GM21526 (cell line): ENCODE results near the gene CNTN5.

Experiments used
- ATAC-seq: cut with Tn5 transposase; IDR thresholded peaks from one replicate; pipeline ENCODE4 v1.9.1; 2021; ENCODE audit warnings: moderate library complexity; ENCODE audit not compliant: unreplicated experiment, low FRiP score

CNTN5 gene

GRCh38 chr11:99162819-99163218 is 142.1 kb downstream of the CNTN5 start:
- no peak for ATAC-seq

DNA sequence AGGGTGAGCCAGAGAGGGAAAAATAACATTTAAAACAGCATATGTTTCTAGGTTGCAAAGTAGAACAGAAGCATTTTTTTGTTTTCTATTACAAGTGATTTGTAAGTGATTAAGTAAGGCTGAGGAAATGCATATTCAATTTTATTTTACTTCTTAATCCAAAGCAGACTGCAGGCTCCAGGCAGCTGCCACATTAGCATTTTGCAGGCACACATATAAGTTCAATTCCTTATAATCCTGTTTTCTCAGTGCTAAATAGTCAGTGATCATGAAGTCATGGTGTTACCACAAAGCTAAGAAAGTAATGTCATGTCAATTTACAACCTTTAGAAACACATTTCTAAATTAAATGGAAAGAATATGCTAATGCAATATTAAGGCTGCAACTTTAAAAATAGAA is 149.8 kb downstream of the CNTN5 start:
- no peak for ATAC-seq

GRCh38 chr11:99171330-99171729 is 150.6 kb downstream of the CNTN5 start:
- ATAC-seq: no peak

GRCh38 chr11:99176430-99176829 is 155.7 kb downstream of the CNTN5 start:
- no peak for ATAC-seq

DNA sequence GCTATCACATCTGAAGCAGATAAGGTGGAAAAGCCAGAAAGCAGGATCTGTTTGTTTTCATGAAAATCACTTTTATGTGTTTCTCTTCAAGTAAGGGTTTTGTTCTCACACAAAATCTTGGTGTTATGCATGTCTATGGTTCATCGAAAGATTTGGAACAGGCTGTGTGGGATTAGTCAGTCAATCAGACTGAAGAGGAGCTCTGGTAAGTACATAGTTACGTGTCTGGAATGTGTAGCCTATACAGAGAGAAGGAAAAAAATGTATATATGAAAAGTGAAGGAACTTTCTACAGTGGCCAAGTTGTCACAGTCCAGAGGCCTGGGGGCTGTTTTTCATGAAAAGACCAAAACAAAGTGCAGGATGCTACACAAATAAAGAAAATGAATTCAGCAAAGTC is 156.7 kb downstream of the CNTN5 start:
- ATAC-seq: no peak

GRCh38 chr11:99184146-99184545 is 163.4 kb downstream of the CNTN5 start:
- ATAC-seq: no peak

GRCh38 chr11:99188221-99188620 is 167.5 kb downstream of the CNTN5 start:
- ATAC-seq: no peak

GRCh38 chr11:99192716-99193115 is 172.0 kb downstream of the CNTN5 start:
- ATAC-seq: no peak

- no peak for ATAC-seq
Observed at GRCh38 chr11:99197477-99197876, 176.7 kb downstream of the CNTN5 start.

GRCh38 chr11:99198215-99198614 is 177.5 kb downstream of the CNTN5 start:
- ATAC-seq: no peak

GRCh38 chr11:99199341-99199740 is 178.6 kb downstream of the CNTN5 start:
- no peak for ATAC-seq

DNA sequence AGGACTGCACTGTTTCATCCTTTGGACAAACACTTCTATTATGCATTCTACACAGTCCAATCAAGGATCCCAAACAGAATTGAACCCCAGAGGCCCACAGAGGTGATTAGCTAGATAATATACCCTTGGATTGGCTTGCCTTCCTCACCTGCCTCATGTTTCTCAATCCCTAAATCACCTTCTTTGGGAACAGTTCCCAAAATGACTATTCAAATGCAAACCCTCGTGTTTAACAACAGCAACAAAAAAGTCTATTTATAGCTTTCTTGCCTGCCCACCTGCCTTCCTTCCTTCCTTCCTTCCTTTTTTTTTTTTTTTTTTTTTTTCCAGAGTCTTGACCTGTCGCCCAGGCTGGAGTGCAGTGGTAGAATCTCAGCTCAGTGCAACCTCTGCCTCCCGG is 180.0 kb downstream of the CNTN5 start:
- ATAC-seq: no peak

- no peak for ATAC-seq
Observed at GRCh38 chr11:99208813-99209212, 188.1 kb downstream of the CNTN5 start.

DNA sequence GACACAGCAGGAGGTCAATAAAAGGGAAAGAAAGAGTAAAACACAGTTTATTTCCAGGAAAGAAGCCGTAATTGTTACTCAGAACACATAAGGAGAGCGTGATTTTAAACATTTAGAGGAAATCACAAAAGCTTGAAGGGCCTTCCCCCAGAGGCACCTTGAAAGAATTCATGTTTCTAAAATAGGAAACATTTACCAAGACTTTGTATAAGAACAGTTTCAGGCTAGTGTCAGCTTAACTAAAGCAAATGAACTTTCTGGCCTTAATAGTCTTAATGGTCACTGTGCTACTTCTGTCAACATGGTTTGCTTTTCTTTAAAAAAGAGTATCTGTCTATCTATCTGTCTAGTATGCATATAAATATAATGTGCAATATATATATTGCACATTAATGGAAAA is 208.8 kb downstream of the CNTN5 start:
- ATAC-seq: no peak

GRCh38 chr11:99234534-99234933 is 213.8 kb downstream of the CNTN5 start:
- no peak for ATAC-seq

DNA sequence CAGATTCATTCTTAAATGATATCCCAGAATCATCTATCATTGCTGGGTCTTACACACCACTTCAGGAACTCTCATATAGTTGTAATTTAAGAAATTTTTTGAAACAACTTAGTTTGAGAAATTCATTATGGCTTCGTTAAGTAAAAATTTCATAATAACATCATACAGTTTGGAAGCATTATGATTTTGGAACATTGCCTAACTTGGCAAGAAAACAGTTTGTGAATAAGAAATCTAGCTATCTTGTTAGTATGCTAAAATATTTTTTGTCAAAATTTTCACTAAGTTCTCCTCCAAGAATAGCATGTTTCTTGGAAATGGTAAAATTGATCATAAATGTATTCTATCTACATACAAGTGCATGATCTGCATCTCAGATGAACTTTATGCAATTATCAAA is 217.7 kb downstream of the CNTN5 start:
- ATAC-seq: no peak

DNA sequence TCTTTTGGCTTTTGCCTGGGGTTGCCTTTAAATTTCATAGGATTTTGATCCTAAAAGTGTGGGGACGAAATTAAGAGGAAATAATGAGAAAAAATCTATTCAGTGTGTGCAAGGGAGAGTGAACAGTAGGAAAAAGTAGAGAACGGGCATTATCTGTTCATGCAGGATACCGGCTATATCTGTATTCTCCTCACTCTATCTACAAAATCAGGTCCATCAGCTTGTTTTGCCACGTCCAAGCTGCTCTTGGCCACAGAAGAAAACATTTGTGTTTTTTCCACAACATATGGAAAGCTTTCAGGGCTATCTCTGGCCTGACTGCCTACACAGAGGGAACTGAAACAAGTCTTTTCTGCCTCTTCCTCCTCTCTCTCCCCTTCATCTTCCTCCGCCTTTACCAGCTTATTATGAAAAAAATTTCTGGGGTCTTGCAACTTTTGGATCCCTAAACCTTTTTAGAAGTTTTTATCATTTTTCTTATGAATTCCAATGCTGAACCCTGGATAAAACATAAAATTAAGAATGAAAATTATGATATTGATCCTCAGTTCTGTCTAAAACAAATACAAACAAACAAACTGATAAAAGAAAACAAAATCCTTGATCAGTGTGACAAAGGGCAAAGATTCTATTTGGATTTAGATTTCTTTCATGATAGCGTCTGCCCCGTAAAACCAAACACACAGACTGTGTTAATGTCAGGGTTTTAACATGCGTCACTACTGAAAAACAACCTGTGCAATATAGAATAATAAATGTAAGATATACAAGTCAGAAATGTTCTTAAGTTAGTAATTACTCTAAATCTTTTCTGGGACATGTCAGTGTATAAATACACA is 219.7 kb downstream of the CNTN5 start:
- no peak for ATAC-seq

- ATAC-seq: no peak
Observed at GRCh38 chr11:99241066-99241465, 220.3 kb downstream of the CNTN5 start.

DNA sequence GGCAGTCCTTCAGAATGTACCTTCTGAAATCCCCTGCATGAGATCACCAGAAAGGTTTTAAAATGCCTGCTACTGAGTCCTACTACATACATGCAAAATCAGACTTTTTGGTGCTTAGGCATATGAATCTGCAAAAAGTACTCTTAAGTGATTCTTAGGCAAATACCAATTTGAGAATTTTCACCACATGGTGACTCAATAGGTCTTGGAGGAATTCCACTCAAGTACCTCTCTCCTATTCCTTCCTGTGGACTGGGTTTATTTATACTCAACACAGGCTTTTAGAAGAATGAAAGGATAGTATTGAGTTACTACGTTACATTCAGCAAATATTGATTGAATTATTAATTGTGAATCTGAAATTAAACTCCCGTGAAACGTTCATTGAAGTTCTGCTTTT is 223.9 kb downstream of the CNTN5 start:
- no peak for ATAC-seq

- no peak for ATAC-seq
Observed at GRCh38 chr11:99246199-99246598, 225.4 kb downstream of the CNTN5 start.

DNA sequence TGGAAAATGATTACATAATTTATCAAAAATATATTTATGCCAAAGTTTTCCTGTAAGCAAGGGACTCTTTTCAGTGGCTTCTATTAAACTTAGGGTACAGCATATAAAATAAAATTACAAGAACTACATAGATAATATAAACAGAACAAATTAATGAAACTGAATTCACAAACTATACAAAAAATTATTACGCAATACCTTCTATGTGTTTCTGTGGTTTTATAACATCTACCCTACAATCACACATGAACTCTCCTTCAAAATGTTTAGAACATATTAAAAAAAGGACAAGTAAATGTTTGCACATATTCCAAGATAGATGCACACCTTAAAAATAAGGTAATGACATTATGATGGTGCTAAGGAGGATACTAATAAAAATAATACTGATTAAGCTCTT is 235.9 kb downstream of the CNTN5 start:
- ATAC-seq: no peak

GRCh38 chr11:99257131-99257530 is 236.4 kb downstream of the CNTN5 start:
- ATAC-seq: no peak

DNA sequence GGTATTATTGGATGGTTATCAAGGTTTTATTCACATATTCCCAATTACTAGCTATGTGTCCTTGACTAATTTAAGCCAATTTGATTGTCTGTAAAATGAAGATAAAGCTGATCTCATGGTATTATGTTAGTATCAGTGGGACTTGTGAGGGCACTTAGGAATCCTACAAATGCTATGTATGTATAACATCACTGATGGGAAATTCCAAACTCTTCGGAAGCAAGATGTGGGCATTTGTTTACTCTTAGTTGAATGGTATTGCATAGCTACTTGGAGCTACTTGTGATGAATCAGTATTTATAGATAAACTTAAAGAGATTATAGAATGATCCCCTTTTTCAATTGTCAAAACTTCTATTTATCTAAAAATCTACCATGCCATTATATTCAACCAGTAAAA is 239.9 kb downstream of the CNTN5 start:
- no peak for ATAC-seq
